Stimulated activated CD4-positive, alpha-beta T cell treated with anti-CD3 and anti-CD28 coated beads, Interleukin-1b, Interleukin-23, amount 100 ng/mL, for 48 hours (primary cell): ENCODE data around the gene EPN3.

ENCODE experiments used
- DNase-seq: peaks from one replicate; pipeline ENCODE4 v3.0.0-alpha.2; 2020

Gene EPN3

GRCh38 chr17:50532452-50533024 lies at the start of gene EPN3:
Gene EPN3, plus strand, starts transcription at chr17:50532735. Its CDS starts 3,822 bp downstream, at chr17:50536557.
- DNase-seq, result no peak

- no peak for DNase-seq
Observed at GRCh38 chr17:50483266-50483665, 49.3 kb upstream of the EPN3 start.

GRCh38 chr17:50484386-50485155 lies 48.0 kb upstream of the EPN3 start:
- no peak for DNase-seq

- peak; percentile 33 for DNase-seq
Observed at GRCh38 chr17:50487213-50488096, 45.1 kb upstream of the EPN3 start.

GRCh38 chr17:50488880-50489279 lies 43.7 kb upstream of the EPN3 start:
- DNase-seq, result no peak

GRCh38 chr17:50491505-50491904 lies 41.0 kb upstream of the EPN3 start:
- DNase-seq, result no peak

GRCh38 chr17:50492214-50492613 lies 40.3 kb upstream of the EPN3 start:
- no peak for DNase-seq

GRCh38 chr17:50493744-50494143 lies 38.8 kb upstream of the EPN3 start:
- no peak for DNase-seq

GRCh38 chr17:50495217-50495823 lies 37.2 kb upstream of the EPN3 start:
- DNase-seq, result no peak

GRCh38 chr17:50495918-50496317 lies 36.6 kb upstream of the EPN3 start:
- DNase-seq, result no peak

- no peak for DNase-seq
Observed at GRCh38 chr17:50498021-50498874, 34.3 kb upstream of the EPN3 start.

GRCh38 chr17:50499270-50499669 lies 33.3 kb upstream of the EPN3 start:
- no peak for DNase-seq

GRCh38 chr17:50499721-50500120 lies 32.8 kb upstream of the EPN3 start:
- DNase-seq, result no peak

GRCh38 chr17:50501054-50501453 lies 31.5 kb upstream of the EPN3 start:
- DNase-seq, result no peak

- DNase-seq, result no peak
Observed at GRCh38 chr17:50502301-50502990, 30.1 kb upstream of the EPN3 start.

GRCh38 chr17:50505591-50506130 lies 26.9 kb upstream of the EPN3 start:
- no peak for DNase-seq

- no peak for DNase-seq
Observed at GRCh38 chr17:50506298-50506697, 26.2 kb upstream of the EPN3 start.

GRCh38 chr17:50507871-50508572 lies 24.5 kb upstream of the EPN3 start, which contains the start of gene MYCBPAP:
Gene MYCBPAP, plus strand, starts transcription at chr17:50508439. Its CDS starts 236 bp downstream, at chr17:50508675.
- peak; percentile 83 for DNase-seq

GRCh38 chr17:50508573-50509460 lies 23.7 kb upstream of the EPN3 start:
- DNase-seq, result no peak
